Cerebellar cortex (tissue), 1 donor: ENCODE measurements around the gene PURA.
"Not testable (repeated sequence)": the region's sequence is repeated elsewhere in the genome, so short reads cannot be mapped to it uniquely, and the experiment has no call there.

Experiments
- DNase-seq: peaks from one replicate; pipeline ENCODE4 v3.0.0-alpha.2; 2015; ENCODE audit warnings: low spot score

Gene PURA

DNA sequence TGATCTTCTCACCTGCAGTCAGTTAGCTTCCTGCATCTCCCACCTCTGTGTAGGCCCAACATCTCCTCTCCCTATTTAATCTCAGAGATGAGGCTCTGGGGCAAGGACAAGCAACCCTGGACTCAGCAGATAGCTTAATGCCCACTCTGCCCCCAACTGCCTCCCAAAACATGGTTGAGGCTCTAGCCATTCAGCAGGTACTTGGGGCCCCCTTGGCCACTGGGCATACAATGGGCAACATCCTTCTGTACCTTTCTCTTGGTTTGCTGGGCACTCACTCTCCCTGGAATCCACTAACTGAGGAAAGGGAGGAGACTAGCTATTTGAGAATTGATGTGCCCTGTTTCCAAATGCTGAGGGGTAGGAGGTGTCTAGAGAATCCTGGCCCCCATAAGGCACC is 21.2 kb downstream of the PURA start:
- no peak for DNase-seq

DNA sequence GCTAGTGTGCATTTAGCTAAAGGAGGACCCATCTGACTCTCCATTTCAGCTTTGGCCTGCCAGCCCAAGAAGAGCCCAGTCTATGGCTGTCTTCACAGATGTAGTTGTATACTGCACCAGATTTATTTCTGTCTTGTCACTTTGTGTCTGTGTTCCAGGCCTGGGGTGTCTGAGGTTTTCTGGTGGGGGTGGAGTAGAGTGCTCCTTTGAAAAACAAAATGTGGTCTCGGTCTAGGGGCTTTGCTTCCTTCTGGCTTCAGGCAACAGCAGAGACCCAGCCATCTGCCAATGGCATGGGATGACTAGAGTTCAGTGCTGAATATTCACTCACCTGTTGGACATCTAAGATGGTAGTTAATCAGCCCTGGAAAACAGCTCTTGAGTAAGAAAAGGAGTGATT is 22.7 kb downstream of the PURA start:
- DNase-seq, result no peak

DNA sequence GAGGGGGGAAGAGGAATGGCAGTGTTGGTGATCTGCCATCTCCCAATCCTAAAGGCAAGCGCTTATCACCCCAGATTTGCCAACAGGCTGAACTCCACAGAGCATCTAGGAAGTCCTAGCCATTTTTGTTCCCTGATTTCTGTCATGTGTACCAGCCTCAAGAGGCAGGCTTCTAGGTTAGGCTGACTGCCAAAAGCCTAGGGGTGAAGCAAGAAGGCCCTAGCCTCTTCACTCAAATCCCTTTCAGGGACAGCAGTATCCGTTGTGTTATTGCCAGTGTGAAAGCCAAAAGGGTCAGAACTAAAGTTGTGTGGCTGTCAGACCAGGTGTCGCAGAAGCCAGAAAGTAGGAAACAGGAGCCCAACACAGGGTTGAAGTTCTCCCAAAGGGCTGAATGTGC is 26.5 kb downstream of the PURA start:
- no peak for DNase-seq

DNA sequence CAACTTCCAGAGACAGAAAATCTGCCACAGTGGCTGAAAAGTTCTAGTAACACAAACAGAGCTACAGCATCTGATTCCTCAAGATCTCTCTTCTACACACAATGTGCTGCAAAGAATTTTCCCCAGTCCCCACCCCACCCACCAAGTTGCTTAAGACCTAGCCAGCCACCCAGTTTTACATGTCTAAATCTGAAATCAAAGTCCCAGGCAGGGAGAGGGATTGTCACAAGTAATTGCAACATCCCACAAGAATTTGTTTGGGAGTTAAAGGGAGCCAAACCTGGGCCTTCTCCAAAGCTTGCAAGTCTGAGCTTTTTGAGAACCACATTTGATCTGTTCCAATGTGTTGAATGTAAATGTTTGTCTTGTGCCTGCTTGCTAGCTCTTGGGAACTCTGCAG is 27.3 kb downstream of the PURA start:
- DNase-seq, result no peak

DNA sequence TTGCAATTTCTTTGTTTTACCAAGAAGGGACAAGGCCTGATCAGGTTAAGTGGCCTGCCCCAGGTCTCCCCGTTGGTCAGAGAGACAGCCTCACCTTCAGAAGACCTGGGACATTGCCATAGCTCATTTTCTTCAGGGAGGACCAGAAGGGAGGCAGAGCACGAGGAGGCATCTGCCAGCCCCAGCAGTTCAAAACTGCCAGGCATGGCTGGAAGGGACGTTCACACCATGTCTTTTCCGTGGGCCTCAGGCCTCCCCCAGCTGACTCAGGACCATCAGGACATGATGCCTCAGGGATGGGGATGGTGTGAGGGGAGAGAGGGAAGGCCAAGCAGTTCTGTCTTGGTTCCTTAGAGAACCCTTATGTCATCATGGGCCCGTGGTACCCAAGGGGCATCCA is 28.3 kb downstream of the PURA start:
- no peak for DNase-seq

DNA sequence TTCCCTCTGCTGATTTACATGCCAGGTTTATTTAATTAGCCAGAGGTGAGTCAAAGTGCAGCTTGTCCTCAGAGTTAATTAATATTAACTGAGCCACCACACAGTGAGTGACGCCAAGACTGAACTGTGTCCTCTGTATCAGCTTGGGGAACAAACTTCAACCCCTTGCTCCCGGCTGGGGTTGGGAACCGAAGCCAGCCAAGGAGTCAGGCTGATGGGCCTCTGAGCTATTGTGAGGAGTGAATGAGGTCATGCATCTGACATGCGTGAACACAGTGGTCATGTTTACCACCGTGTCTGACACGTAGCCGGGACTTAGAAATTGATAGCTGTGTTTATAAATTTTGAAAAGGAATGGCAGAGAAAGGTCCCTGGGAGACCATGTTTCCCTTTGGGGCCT is 28.9 kb downstream of the PURA start:
- DNase-seq, result no peak

DNA sequence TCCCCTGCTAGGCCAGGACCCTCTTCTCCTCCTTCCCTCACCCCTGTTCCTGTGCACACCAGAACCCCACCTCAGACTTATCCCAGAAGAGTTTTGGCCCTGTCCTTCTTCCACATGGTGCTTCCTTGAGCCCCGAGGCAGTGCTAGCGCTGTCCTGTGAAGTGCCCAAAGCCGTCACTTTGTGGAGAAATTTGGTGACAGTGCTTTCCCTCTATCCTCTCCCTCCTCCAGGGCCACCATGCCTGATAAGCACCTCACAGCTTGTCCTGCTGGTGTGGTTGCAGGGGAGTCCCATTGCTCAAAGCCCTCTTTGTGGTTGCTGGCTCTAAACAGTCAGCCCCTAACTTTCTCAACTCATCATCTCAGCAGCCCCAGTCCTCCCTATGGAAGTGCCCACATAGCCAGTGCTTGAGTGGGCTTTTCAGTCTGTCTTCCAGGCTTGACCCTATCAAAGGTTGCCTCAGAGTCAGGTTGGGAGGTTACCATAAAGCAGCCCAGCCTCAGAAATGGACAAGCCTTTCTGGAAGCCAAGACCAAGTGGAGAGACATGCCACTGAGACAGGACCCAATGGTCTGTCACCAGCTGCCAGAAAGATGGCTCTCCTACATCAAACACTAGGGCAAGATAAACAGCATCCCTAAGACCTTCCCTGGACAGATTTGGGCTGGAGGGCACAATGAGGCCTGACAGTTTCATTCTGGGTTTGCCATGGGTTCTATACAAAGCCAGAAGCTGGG is 29.8 kb downstream of the PURA start:
- DNase-seq, result no peak

DNA sequence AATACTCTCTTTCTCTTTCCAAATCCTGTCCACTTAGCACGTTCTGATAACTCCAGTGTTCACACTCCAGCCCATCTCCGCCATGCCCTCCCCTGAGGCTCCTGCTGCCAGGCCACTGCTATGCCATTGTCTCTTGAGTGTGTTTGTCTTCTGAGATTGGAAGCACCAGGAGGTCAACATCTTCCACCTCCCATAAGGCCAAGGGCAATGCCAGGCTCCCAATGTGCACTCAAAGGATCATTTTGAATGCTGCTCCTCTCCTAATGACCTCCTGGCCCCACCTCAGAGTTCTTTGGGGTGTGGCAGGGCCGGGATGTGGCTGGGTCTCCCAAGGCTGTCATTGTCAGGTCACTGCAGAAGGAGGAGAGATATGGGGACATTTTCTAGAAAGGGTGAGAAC is 31.3 kb downstream of the PURA start:
- DNase-seq, result no peak

DNA sequence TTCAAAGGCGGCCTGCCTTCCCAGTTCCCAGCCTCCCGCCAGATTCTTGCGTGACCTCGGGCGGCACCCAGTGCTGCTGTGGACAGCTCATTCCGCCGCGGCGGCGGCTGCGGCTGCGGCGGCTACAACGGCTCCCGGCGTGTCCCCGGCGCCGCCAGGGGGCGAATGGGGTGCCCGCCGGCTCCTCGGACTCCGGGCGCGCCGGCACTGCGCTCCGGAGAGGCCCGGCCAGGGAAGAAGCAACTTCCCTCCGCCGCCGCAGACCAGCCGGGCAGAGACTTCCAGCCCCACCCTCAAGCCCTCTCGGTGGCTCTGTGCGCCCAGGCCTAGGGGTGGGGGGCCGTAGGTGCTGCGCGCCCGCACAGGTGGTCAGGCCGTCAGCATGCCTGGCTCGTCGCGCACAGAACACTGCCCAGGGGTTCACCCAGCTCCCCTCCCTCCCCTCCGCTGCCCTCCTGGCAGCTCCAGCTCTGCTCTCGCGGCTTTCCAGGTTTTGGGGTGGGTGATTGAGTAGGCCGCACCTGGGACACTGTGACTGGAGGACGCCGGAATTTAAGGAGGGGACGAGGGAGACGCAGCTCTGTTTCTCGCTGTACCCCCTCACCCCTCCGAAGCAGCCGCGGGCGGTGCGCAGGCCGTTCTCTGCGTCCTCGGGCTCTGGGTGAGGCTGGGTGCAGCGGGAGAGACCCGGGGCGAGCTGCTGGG is 32.1 kb downstream of the PURA start:
- peak; percentile 31 for DNase-seq

DNA sequence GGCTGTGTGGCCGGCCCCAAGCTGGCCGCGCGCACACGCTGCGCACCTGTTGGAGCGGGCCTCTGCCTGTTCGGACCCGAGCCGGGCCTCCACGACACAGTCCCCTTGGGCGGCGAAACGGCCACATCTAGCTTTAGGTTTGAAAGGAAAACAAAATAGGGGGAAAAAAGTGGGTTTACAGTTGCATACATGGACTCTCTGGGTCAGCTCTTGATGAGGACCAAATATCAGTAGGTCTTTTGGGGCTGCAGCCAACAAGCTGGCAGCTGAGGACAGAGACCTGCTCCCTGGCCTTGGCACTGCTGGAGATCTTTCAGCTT is 32.6 kb downstream of the PURA start:
- DNase-seq, result no peak

DNA sequence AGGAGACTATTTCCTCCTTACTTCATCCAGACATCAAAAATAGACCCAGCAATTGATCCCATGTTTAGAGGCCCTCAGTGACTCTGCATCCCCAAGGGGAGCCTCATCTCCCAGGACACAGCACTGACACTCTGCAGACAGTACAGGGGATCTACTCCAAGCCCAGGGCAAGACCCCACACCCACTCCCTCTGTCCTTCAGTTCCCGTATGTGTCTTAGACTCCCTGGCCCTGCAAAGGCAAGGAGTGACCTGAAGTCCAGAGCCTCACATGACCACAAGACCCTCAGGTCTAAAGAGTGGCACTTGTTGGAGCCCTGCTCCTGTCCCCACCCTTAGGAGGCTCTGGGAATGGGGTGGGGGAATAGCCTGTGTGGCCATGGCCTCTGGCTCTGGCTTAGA is 33.6 kb downstream of the PURA start:
- no peak for DNase-seq

DNA sequence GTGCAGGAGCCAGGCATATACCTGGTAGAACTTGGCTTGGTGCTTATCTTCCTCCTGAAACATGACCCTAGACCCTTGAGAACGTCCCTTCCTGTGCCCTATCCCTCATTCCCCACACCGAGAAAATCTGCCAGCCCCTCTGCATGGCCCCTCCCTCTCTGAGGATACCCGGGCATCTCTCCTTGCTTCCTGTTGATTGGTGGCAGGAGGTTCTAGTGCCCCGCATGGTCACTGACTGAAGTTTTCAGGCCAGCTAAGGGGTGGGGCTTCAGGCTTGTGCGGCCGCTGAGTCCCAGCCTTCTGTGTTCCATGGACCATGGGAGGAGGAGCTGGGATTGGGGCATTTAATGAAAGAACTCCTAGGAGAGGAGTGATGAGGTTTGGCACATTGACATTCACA is 34.6 kb downstream of the PURA start:
- peak; percentile 46 for DNase-seq

DNA sequence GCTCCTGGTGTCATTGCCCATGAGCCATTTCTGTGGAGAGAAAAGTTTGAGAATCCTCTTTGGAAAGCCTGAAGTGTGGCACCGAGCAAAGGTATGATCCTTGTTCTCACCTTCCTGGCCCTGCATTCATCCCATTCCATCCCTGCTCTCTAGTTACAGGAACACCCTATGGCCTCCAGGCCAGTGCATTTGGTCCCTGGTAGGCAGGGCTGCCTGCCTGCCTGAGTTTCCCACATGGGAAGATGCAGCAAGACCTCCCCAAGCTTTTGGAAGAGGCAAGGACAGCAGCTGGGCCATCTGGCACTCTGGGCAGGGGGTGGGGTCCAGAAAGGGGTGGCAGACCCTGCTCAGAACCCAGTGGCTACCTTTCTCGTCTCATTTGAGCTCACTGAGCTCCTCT is 36.3 kb downstream of the PURA start:
- DNase-seq, result no peak

DNA sequence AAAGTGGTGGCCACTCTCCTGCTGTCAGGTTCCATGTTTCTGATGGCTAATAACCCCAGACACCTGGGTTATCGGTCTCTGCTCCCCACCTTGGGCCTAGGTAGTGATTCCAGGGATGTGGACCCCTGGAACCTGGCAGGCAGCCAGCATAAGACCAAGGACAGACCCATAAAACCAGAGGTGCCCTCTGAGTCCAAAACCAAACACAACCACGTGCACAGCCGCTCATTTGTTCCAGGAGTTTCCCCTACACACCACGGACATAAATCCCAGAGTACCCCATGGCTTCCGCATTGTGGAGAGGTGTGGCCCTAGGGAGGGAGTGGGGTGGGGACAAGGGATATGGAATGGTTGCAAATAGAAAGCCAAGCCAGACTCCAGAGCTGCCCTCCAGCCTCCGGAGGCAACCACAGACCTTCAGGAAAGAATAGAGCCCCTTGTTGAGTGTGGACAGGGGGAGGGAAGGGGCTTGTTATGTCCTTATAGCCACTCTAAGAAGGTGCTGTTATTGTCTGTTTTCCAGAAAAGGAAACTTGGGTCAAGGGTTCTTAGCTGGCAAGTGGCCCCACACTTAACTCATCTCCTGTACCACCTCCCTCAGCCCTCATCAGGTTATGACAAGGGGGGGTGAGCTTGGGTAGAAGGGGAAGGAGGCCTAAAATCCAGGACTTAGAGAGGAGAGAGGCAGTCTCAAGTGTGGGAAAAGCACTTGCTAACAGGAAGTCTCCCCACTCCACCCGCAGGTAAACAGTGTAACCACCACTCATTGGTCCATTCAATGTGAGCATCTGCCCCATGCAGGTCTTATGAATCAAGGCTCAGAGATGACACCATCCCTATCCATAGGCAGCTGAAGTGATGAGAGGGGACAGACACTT is 37.5 kb downstream of the PURA start:
- DNase-seq, result no peak

DNA sequence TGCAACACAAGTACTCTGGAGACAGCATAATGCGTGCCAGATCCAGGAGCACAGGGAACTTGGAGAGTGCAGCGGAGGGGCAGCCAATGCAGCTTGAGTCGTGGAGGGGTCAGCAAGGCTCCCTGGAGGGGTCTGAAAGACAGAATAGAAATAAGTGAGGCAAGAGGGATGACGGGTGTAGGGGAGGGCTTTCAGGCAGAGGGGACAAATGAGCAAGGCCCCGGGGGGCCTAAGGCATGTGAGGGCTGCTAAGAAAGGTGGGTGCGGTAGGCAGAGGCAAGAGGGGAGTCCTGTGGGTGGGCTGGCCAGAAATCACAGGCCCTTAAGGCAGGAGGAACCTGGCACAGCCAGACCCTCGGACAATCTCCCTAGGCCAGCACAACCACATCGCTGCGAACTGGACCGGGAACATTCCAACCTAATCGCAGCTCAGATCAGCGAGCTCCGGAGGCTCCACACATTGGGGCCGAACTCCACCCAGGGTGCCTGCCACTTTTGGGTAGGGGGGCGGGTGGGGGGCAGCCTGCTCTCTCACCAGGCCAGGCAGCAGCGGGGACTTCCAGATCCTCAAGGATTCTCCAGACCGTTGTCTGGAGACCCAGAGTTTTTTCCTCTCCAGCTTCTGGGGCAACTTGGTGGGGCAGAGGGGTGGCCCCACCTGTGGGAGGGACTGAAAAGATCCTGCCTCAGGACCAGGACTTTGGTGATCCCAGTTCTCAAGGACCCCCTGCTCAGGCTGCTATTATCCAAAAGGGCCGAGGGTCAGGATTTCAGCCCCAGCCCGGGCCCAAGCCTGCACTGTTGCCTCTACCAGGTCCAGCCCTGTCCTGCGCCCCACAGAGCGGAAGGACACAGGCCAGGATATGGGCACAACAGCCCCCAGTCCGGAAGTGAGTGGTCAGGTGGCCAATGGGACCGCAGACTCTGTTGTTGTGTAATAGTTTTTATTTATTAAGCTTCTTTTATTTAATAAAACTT is 38.4 kb downstream of the PURA start:
- no peak for DNase-seq

DNA sequence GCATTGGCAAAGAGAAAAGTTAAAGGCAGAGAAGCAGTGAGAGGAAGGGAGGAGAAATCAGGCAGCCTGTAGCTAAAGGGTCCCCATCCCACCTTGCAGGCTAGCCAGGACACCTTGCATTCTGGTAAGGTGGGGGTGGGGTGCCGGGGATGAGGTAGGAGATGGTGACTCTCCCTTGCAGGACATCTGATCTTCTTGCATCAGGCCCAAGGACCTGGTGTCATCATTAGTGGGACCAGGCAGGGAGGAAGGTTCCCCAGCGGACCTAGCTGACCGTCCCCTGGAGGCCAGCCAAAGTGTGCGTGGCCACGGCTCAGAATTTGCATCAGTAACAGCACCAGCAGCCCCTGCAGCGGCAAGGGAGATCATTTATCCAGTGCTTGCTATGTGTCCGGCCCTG is 39.3 kb downstream of the PURA start:
- no peak for DNase-seq

DNA sequence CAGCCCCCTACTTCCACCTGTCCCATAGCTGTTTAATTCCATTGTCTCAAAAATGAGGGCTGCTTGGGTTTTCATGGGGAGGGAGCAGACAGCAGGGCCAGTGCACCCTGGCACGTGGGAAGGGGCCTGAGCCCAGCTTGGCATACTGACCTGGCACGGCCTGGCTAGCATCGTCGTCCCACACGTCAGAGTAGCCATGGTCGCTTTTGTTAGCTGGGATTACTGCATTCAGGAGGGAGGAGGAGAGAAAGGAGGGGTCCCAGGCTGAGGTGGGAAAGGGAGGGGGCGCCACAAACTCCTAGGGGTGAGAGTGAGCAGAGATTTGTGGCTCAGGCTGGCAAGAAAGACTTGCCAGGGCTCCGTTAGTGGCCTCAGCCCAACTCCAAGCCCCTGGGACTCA is 40.0 kb downstream of the PURA start:
- DNase-seq, result no peak

DNA sequence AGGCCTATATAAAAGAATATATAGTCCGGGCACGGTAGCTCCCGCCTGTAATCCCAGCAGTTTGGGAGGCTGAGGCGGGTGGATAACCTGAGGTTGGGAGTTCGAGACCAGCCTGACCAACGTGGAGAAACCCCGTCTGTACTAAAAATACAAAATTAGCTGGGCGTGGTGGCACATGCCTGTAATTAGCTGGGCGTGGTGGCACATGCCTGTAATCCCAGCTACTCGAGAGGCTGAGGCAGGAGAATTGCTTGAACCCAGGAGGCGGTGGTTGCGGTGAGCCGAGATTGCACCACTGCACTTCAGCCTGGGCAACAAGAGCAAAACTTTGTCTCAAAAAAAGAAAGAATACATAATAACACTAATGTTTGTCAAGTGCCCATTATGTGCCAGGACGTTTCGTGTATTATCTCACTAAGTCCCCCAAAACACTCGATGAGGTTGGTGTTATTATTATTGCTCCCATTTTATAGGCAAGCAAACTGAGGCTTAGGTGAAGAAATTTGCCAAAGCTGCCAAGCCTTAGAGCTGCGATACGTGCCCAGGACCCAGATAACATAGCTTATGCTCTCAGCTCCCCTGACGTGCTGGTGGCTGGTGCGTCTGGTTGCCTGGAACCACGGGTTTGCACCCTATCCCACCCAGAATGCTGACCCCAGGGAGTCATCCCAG is 40.9 kb downstream of the PURA start:
- not testable (repeated sequence) for DNase-seq

DNA sequence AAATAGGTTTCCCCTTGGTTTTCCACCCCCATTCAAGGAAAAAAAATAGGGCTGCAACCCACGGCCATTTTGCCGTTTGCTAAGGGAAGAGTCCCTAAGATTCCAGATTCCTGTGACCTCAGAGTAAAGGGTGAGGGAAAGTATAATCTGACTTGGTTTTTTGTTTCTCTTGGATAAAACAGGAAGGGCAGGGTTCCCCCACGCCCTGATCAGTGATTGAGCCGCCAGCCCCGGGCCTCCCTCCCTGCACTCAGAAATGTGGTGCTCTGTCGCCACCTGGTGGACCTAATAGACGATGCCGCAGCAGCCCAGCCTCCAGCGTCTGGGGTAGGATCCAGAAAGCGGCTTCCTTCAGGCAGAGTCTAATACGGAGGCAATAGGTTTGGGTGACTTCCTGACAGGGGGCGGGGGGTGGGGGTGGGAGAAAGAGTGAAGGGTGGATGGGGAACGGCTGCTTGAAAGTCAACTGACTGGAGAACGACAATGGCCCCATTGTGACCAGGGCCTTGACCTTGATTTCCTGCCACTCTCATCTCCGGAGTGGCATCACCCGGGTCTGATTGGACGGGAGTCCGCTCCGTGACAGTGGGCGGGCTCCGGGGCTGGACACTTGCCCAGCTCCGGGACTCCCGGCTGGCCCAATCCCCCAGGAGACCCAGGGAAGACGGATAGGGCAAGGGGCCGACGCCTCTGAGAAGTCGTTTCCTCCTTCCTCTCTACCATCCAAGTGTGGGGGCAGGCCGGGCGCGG is 43.3 kb downstream of the PURA start:
- DNase-seq, result peak; percentile 89
